ELR (cell line): Measurements from ENCODE around the gene CYP4F3.
"Not testable (repeated sequence)": the region's sequence is repeated elsewhere in the genome, so short reads cannot be mapped to it uniquely, and the experiment has no call there.

Source experiments
- DNase-seq: peaks from one replicate; pipeline ENCODE4 v3.0.0-alpha.2; 2015; ENCODE audit warnings: low read depth

The CYP4F3 gene, protein sequence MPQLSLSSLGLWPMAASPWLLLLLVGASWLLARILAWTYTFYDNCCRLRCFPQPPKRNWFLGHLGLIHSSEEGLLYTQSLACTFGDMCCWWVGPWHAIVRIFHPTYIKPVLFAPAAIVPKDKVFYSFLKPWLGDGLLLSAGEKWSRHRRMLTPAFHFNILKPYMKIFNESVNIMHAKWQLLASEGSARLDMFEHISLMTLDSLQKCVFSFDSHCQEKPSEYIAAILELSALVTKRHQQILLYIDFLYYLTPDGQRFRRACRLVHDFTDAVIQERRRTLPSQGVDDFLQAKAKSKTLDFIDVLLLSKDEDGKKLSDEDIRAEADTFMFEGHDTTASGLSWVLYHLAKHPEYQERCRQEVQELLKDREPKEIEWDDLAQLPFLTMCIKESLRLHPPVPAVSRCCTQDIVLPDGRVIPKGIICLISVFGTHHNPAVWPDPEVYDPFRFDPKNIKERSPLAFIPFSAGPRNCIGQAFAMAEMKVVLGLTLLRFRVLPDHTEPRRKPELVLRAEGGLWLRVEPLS

GRCh38 chr19:15640294-15640903, at the start of gene CYP4F3:
TSS of gene CYP4F3 (plus strand) at chr19:15640897. CDS start at chr19:15641416, 519 bp downstream.
- DNase-seq = peak; percentile 1

DNA sequence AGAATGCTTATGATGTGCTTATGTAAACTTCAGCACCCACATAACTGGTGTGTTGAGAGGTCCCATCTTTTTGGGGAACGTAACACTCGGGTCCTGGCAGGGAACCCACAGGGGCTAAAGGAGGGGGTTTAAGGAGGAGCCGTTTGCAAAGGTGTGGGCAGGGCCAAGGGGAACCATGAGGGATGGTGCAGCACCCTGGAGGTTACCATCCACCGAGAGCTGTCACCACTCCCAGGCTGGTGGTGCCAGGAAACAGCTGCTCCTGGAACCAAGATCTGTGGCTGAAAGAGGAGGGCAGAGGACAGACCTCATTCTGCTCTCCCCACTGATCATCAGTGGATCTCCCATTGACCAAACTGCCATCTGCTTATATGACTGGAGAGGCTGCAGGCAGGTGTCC, 48.9 kb upstream of the CYP4F3 start:
- DNase-seq = no peak

- not testable (repeated sequence) for DNase-seq
Observed at GRCh38 chr19:15592506-15592905, 48.2 kb upstream of the CYP4F3 start.

DNA sequence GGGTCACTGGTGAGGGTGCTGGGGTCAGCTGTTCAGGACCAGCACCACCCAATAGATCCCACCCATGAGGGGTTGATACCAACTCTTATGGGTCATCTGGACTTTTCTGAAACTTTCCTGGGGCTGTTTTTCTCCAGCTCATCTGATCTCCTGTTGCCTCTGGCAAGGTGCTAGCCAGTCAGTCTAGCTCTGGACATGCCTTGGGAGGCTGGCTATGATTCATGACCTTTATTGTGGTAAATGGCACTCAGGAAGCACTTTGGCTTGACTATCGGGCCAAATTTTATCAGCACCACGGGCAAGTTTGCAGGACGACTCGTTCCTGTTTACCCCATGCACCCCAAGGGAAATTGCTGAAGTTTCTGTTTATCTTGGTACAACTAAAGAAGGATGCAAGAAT, 46.9 kb upstream of the CYP4F3 start:
- not testable (repeated sequence) for DNase-seq

- no peak for DNase-seq
Observed at GRCh38 chr19:15595069-15595468, 45.6 kb upstream of the CYP4F3 start.

GRCh38 chr19:15607978-15608925, 32.4 kb upstream of the CYP4F3 start:
- DNase-seq = not testable (repeated sequence)

DNA sequence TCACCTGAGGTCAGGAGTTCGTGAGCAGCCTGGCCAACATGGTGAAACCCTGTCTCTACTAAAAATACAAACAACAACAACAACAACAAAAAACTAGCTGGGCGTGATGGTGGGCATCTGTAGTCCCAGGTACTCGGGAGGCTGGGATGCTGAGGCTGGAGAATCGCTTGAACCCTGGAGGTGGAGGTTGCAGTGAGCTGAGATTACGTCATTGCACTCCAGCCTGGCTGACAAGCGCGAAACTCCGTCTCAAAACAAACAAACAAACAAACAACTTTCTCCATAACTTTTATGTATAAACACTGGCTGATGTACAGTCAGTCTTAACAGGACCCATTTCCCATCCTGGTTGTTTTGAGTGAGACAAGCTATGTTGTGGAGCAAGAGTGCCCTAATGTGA, 31.4 kb upstream of the CYP4F3 start:
- no peak for DNase-seq

DNA sequence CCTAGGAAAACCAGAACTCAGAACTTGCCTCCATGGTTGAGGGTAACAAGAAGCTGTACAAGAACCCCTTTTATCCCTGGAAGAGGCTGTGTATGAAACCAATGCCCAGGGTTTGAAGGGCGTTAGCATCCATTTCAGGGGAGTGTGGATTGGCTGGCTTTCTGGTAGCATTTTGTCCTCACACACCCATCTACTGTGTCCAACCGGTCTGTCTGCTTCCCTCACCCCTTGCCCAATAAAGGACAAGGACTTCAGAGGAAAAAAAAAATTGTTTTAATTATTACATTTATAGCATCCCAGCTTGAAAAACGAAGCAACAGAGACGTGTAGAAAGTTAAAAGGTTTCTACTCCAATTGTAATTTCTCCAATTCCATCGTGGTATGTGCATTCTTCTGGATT, 28.4 kb upstream of the CYP4F3 start:
- DNase-seq = no peak

- DNase-seq = no peak
Observed at GRCh38 chr19:15613338-15613737, 27.4 kb upstream of the CYP4F3 start.

DNA sequence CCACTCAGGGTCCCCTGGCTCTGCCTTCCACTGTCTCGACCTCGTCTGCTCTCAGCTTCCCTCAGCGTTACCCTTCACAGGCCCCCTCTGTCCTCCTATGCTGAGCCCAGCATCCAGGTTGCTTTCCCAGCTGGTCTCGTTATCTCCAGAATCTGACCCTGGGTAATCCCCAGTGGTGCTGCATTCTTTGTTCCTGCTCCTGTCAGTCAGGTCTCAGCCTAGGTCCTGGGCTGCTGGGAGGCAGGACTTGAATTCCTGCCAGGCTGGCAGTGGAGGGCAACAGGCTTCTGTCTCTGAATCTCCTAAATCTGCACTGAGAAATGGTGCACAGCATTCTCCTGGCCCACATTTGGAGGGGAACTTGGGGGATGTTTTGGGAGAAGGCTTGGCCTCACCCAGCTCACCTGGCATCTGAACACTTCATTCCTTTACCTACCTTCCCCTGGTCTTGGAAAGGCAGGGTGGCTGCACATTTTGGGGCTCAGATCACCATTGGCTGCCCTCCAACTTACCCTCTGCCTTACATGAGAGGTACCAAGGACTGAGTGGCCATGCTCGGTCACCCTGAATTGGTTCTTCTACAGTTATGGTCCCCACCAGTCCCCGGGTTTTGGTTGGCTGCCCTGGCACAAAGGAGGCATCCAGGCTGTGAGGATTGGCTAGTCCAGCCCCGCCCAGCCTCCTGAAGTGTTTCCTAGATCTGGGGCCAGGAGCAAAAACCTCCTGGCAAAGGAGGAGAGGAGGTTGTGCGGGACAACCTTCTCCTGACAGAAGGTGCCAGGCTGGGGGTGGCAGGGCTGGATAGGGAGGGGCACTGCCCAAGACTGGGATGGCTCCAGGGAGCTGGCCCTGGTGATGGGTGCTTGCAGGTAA, 26.0 kb upstream of the CYP4F3 start, which contains the start of gene CYP4F8:
Gene CYP4F8, plus strand, starts transcription at position 712 of the 873 bp plus-strand sequence. CDS start 399 bp downstream, outside the sequence.
- no peak for DNase-seq

DNA sequence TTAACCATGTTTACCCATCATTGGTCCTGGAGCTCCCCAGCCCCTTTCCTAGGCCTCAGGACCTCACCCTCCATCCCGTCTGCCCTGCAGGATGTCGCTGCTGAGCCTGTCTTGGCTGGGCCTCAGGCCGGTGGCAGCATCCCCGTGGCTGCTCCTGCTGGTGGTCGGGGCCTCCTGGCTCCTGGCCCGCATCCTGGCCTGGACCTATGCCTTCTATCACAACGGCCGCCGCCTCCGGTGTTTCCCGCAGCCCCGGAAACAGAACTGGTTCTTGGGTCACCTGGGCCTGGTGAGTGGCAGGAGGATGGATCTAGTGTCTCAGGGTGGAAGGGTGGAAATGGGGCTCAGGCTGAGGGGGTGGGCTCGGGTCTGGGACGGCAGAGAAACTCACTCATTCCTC, 25.2 kb upstream of the CYP4F3 start:
- DNase-seq = no peak

DNA sequence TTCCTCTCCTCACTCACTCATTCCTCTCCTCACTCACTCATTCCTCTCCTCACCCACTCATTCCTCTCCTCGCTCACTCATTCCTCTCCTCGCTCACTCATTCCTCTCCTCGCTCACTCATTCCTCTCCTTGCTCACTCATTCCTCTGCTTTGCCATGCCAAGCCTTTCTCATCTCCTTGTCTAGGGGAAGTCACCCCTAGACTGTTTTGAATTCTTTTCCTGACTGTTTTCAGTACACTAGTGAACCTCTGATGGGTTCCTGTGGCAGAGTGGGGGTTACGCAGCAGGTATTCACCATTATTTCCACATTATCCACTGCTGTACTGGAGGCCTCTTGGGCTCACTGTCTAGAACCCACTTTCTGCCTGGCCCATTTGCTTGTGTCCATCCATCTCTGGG, 24.5 kb upstream of the CYP4F3 start:
- DNase-seq = no peak

- DNase-seq = no peak
Observed at GRCh38 chr19:15616627-15617270, 23.9 kb upstream of the CYP4F3 start.

DNA sequence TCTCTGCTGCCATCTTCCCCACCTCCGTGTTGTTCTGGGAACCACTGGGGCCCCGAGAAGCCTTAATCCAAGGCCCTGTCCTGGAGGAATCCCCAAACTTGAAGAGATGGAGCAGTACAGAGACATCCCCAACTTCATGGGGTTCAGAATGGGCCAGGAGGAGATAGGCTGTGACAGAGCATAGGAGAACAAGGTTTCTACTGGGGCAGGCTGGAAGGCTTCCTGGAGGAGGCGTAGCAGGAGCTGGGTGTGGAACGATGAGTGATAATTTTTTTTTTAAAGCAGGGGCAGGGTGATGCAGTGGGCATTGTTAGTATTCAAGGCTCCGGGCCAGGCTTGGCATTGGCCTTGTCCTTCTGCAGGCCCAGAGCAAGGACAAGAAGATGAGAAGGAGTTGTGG, 22.4 kb upstream of the CYP4F3 start:
- DNase-seq = no peak

DNA sequence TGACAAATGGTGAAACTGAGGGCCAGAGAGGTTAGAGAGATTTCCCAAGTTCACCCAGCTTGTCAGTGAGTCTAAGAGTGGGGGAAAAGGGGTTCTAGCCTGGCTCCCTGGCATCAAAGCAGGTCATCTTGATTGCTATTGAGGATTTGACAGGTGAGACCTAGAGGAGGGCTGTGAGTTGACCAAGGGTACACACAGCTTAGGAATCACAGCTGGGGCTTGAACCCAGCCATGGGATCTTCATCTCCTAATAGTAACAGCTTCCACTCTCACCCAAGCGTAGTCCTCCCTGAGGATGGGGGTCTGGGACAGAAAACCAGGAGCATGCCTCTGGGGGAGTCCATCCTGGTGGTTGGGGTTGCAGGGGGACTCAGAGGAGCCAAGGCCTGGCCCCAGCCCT, 18.9 kb upstream of the CYP4F3 start:
- DNase-seq = no peak

DNA sequence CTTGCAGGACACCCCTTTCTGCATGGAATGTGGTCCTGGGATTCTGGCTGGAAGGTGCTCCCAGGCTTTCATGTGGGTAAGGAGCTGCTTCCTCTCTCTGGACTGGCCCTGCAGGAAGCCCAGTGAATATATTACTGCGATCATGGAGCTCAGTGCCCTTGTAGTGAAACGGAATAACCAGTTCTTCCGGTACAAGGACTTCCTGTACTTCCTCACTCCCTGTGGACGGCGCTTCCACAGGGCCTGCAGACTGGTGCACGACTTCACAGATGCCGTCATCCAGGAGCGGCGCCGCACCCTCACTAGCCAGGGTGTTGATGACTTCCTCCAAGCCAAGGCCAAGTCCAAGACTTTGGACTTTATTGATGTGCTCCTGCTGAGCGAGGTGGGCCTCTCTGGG, 17.7 kb upstream of the CYP4F3 start:
- DNase-seq = no peak

- no peak for DNase-seq
Observed at GRCh38 chr19:15623711-15624318, 16.9 kb upstream of the CYP4F3 start.

GRCh38 chr19:15628236-15629002, 12.3 kb upstream of the CYP4F3 start:
- no peak for DNase-seq
